Neural crest cell (in vitro differentiated cells): Measurements from ENCODE around the gene PRKAR1B. TPM values are rescaled to one million over a fixed set of nuclear protein-coding genes. Genes with fewer than 3 reads are reported as not detected.

Experiments used
- DNase-seq: peaks from one replicate; pipeline ENCODE4 v3.0.0; 2021; ENCODE audit warnings: low read depth, mixed read lengths, low spot score
- H3K27ac Mint-ChIP-seq: one replicate; pipeline ENCODE4 v1.8.0; 2021; ENCODE audit warnings: mild to moderate bottlenecking, mixed read lengths; ENCODE audit not compliant: unreplicated experiment
- H3K27me3 Mint-ChIP-seq: 2 replicates; pipeline ENCODE4 v1.8.0; 2021; ENCODE audit warnings: low read depth, mild to moderate bottlenecking, mixed read lengths
- H3K36me3 Mint-ChIP-seq: 2 replicates; pipeline ENCODE4 v1.8.0; 2021; ENCODE audit warnings: low read depth, mild to moderate bottlenecking, mixed read lengths
- H3K4me1 Mint-ChIP-seq: 2 replicates; pipeline ENCODE4 v1.8.0; 2021; ENCODE audit warnings: mixed read lengths
- H3K4me3 Mint-ChIP-seq: one replicate; pipeline ENCODE4 v1.8.0; 2021; ENCODE audit warnings: mild to moderate bottlenecking, mixed read lengths
- H3K9me3 Mint-ChIP-seq: 2 replicates; pipeline ENCODE4 v1.8.0; 2021; ENCODE audit warnings: mixed read lengths
- CTCF ChIP-seq: fragments of 200-600 bp; sonication (generic); conservative IDR thresholded peaks from 2 replicates; pipeline ENCODE4 v1.5.0; 2021; ENCODE audit warnings: antibody characterized with exemption, mild to moderate bottlenecking
- total RNA-seq: library from RNA; stranded (reverse); gene quantifications from 2 replicates; pipeline ENCODE4 v1.2.1, GENCODE V29; 2021

Gene PRKAR1B
- total RNA-seq, 1 donor from 2014 or later = 9.5 TPM

- Mint-ChIP-seq H3K36me3 (peaks cover 16% of the 10 kb centered on the region), H3K9me3 (peaks cover 10% of the 10 kb centered on the region), H3K27me3 (no peaks in the 10 kb centered on the region), H3K4me3 (no peak overlapping the region), H3K4me1 (no peaks in the 10 kb centered on the region), H3K27ac (no peak overlapping the region)
- TF ChIP-seq CTCF = no peak
- no peak for DNase-seq
These were observed 141.8 kb downstream of the PRKAR1B start for GRCh38 chr7:585229-585711.

- TF ChIP-seq CTCF = no peak
- no peaks in the 10 kb centered on the region for H3K27me3 Mint-ChIP-seq
- no peaks in the 10 kb centered on the region for H3K4me1 Mint-ChIP-seq
- no peak for DNase-seq
- H3K36me3 Mint-ChIP-seq = peaks cover 16% of the 10 kb centered on the region
- peaks cover 10% of the 10 kb centered on the region for H3K9me3 Mint-ChIP-seq
- no peak overlapping the region for H3K27ac Mint-ChIP-seq
- H3K4me3 Mint-ChIP-seq = no peak overlapping the region
These were observed 142.3 kb downstream of the PRKAR1B start for GRCh38 chr7:584820-585219.

- DNase-seq = no peak
- no peak overlapping the region for H3K27ac Mint-ChIP-seq
- H3K36me3 Mint-ChIP-seq = peaks cover 15% of the 10 kb centered on the region
- H3K9me3 Mint-ChIP-seq = peaks cover 10% of the 10 kb centered on the region
- no peaks in the 10 kb centered on the region for H3K27me3 Mint-ChIP-seq
- TF ChIP-seq CTCF = no peak
- no peak overlapping the region for H3K4me3 Mint-ChIP-seq
- H3K4me1 Mint-ChIP-seq = no peaks in the 10 kb centered on the region
These were observed 143.0 kb downstream of the PRKAR1B start for GRCh38 chr7:584122-584465.

GRCh38 chr7:583410-584121, 143.5 kb downstream of the PRKAR1B start:
- no peak for TF ChIP-seq CTCF
- peak overlapping the region; percentile 93 for H3K27ac Mint-ChIP-seq
- H3K4me3 Mint-ChIP-seq = no peak overlapping the region
- H3K9me3 Mint-ChIP-seq = peaks cover 5% of the 10 kb centered on the region
- no peak for DNase-seq
- H3K4me1 Mint-ChIP-seq = no peaks in the 10 kb centered on the region
- H3K36me3 Mint-ChIP-seq = peaks cover 10% of the 10 kb centered on the region
- H3K27me3 Mint-ChIP-seq = no peaks in the 10 kb centered on the region

- Mint-ChIP-seq H3K36me3 (peaks cover 5% of the 10 kb centered on the region), H3K4me3 (no peak overlapping the region), H3K27ac (no peak overlapping the region), H3K9me3 (no peaks in the 10 kb centered on the region), H3K4me1 (peaks cover 3% of the 10 kb centered on the region), H3K27me3 (no peaks in the 10 kb centered on the region)
- no peak for TF ChIP-seq CTCF
- no peak for DNase-seq
These were observed 144.2 kb downstream of the PRKAR1B start for GRCh38 chr7:582931-583330.
